ENCODE measurements around the gene INF2.
A peak's percentile ranks its signal among the peaks of the same experiment; 100 is the strongest.
"Not testable (repeated sequence)": the region's sequence is repeated elsewhere in the genome, so short reads cannot be mapped to it uniquely, and the experiment has no call there.

Gene INF2

GRCh38 chr14:104747876-104748275 is 58.5 kb downstream of the INF2 start:
- Histone ChIP-seq H3K9me3 (ENCODE audit: control insufficient read depth, low read length) (no peaks in the 10 kb centered on the region), H3K36me3 (ENCODE audit: control insufficient read depth, insufficient read depth, low read length, severe bottlenecking) (no peaks in the 10 kb centered on the region), H3K4me3 (ENCODE audit: low read length) (no peak overlapping the region), H3K9ac (ENCODE audit: low read length) (no peak overlapping the region), H3K4me1 (ENCODE audit: control insufficient read depth, insufficient read depth, low read length) (peaks cover 41% of the 10 kb centered on the region), H3K27me3 (replicated peaks; ENCODE audit: control insufficient read depth, insufficient read depth, low read length) (no peaks in the 10 kb centered on the region)
- no peak for DNase-seq (ENCODE audit: low read depth)

- Histone ChIP-seq H3K4me3 (ENCODE audit: low read length) (no peak overlapping the region), H3K4me1 (ENCODE audit: control insufficient read depth, insufficient read depth, low read length) (peaks cover 47% of the 10 kb centered on the region), H3K36me3 (ENCODE audit: control insufficient read depth, insufficient read depth, low read length, severe bottlenecking) (no peaks in the 10 kb centered on the region), H3K9me3 (ENCODE audit: control insufficient read depth, low read length) (no peaks in the 10 kb centered on the region), H3K27me3 (replicated peaks; ENCODE audit: control insufficient read depth, insufficient read depth, low read length) (no peaks in the 10 kb centered on the region), H3K9ac (ENCODE audit: low read length) (no peak overlapping the region)
- DNase-seq (ENCODE audit: low read depth), result peak; percentile 65
These were observed 59.8 kb downstream of the INF2 start for GRCh38 chr14:104749111-104749649.

DNA sequence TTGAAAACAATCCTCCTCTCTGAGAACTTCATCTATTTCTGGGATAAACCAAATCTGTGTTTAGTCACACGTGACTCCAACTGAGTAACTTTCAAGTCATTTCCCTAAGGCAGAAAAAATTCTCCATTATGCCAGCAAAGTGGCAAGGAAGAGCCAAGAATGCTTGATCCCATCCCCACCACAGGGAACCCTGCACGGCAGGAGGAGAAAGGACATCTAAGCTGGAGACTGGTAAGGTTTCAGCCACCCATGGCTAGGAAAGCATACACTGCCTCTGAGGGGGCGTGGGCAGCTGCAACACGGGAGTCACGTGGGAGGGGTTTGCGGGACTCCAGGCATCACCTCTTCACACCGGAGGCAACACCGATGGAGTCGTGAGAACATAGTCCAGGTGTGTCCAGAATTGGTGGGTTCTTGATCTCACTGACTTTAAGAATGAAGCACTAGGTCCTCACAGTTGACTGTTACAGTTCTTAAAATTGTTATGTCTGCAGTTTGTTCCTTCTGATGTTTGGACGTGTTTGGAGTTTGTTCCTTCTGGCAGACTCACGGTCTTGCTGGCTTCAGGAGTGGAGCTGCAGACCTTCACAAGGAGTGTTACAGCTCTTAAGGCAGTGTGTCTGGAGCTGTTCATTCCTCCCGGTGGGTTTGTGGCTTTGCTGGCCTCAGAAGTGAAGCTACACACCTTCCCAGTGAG is 60.8 kb downstream of the INF2 start:
- Histone ChIP-seq H3K4me3 (ENCODE audit: low read length) (no peak overlapping the region), H3K4me1 (ENCODE audit: control insufficient read depth, insufficient read depth, low read length) (peaks cover 56% of the 10 kb centered on the region), H3K9me3 (ENCODE audit: control insufficient read depth, low read length) (no peaks in the 10 kb centered on the region), H3K9ac (ENCODE audit: low read length) (no peak overlapping the region), H3K27me3 (replicated peaks; ENCODE audit: control insufficient read depth, insufficient read depth, low read length) (no peaks in the 10 kb centered on the region), H3K36me3 (ENCODE audit: control insufficient read depth, insufficient read depth, low read length, severe bottlenecking) (no peaks in the 10 kb centered on the region)
- DNase-seq (ENCODE audit: low read depth), result peak; percentile 34

DNA sequence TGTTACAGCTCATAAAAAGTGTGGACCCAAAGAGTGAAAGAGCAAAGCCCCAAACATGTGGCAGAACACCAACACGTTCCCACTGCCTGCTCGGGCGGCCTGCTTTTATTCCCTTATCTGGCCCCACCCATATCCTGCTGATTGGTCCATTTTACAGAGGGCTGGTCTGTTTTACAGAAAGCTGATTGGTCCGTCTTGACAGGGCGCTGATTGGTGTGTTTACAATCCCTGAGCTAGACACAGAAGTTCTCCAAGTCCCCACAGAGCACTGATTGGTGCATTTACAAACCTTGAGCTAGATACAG is 61.3 kb downstream of the INF2 start:
- peaks cover 55% of the 10 kb centered on the region for H3K4me1 ChIP-seq (ENCODE audit: control insufficient read depth, insufficient read depth, low read length)
- H3K9me3 ChIP-seq (ENCODE audit: control insufficient read depth, low read length); H3K4me3 ChIP-seq (ENCODE audit: low read length); H3K9ac ChIP-seq (ENCODE audit: low read length); H3K27me3 ChIP-seq (replicated peaks; ENCODE audit: control insufficient read depth, insufficient read depth, low read length); H3K36me3 ChIP-seq (ENCODE audit: control insufficient read depth, insufficient read depth, low read length, severe bottlenecking); DNase-seq (ENCODE audit: low read depth): not testable (repeated sequence)

GRCh38 chr14:104751539-104752422 is 62.4 kb downstream of the INF2 start:
- no peak for DNase-seq (ENCODE audit: low read depth)
- H3K36me3 ChIP-seq (ENCODE audit: control insufficient read depth, insufficient read depth, low read length, severe bottlenecking), result peaks cover 10% of the 10 kb centered on the region
- H3K4me1 ChIP-seq (ENCODE audit: control insufficient read depth, insufficient read depth, low read length), result peaks cover 44% of the 10 kb centered on the region
- H3K4me3 ChIP-seq (ENCODE audit: low read length), result peak overlapping the region; percentile 96
- peak overlapping the region; percentile 60 for H3K9ac ChIP-seq (ENCODE audit: low read length)
- H3K27me3 ChIP-seq (replicated peaks; ENCODE audit: control insufficient read depth, insufficient read depth, low read length), result no peaks in the 10 kb centered on the region
- no peaks in the 10 kb centered on the region for H3K9me3 ChIP-seq (ENCODE audit: control insufficient read depth, low read length)

- Histone ChIP-seq H3K9ac (ENCODE audit: low read length) (peak overlapping the region; percentile 60), H3K4me3 (ENCODE audit: low read length) (peak overlapping the region; percentile 96), H3K9me3 (ENCODE audit: control insufficient read depth, low read length) (no peaks in the 10 kb centered on the region), H3K27me3 (replicated peaks; ENCODE audit: control insufficient read depth, insufficient read depth, low read length) (no peaks in the 10 kb centered on the region), H3K36me3 (ENCODE audit: control insufficient read depth, insufficient read depth, low read length, severe bottlenecking) (peaks cover 16% of the 10 kb centered on the region), H3K4me1 (ENCODE audit: control insufficient read depth, insufficient read depth, low read length) (peaks cover 38% of the 10 kb centered on the region)
- DNase-seq (ENCODE audit: low read depth), result no peak
These were observed 63.0 kb downstream of the INF2 start for GRCh38 chr14:104752423-104752734.

DNA sequence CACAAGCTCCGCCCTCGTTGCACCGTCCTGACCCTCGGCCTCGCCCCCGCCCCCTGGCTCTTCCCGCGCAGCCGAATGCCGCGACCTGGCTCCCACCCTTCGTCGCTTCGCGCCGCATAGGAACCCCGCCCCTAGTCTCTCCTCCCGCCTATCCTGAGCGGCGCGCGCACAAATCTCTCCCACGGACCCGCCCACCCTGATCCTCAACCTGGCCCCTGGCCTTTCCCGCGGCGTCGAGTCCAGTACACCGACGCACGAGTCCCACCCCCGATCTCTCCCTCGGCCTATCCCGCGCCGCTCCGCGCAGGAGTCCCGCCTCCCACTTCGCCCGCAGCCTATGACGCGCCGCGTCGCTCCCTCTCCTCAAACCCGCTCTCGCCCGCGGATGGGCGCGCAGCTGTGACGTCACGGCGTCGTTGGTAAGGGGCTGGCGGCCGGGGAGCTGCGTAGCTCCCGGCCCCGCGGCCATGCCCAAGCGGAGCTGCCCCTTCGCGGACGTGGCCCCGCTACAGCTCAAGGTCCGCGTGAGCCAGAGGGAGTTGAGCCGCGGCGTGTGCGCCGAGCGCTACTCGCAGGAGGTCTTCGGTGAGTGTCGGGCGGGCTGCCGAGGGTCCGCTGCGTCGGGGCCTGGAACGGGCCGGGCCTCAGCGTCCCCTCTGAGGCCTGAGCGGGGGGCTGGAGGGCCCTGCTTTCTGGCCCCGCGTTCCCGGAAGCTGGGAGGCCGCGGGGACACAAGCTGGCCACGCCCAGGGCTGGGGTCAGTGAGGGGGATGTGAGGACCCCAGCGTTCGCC is 63.5 kb downstream of the INF2 start, which contains the start of gene SIVA1:
TSS of gene SIVA1 (plus strand) at position 413 of the 793 bp plus-strand sequence. CDS start at position 468, 55 bp downstream.
- peak within 1 kb of the TSS; percentile 98 for H3K9ac ChIP-seq (ENCODE audit: low read length)
- no peaks in the 10 kb centered on the region for H3K9me3 ChIP-seq (ENCODE audit: control insufficient read depth, low read length)
- H3K36me3 ChIP-seq (ENCODE audit: control insufficient read depth, insufficient read depth, low read length, severe bottlenecking), result peaks cover 21% of the 10 kb centered on the region
- peak; percentile 100 for DNase-seq (ENCODE audit: low read depth)
- peaks cover 38% of the 10 kb centered on the region for H3K4me1 ChIP-seq (ENCODE audit: control insufficient read depth, insufficient read depth, low read length)
- H3K27me3 ChIP-seq (replicated peaks; ENCODE audit: control insufficient read depth, insufficient read depth, low read length), result no peaks in the 10 kb centered on the region
- H3K4me3 ChIP-seq (ENCODE audit: low read length), result peak within 1 kb of the TSS; percentile 96

GRCh38 chr14:104753528-104754212 is 64.3 kb downstream of the INF2 start:
- Histone ChIP-seq H3K36me3 (ENCODE audit: control insufficient read depth, insufficient read depth, low read length, severe bottlenecking) (peaks cover 28% of the 10 kb centered on the region), H3K9ac (ENCODE audit: low read length) (peak overlapping the region; percentile 98), H3K4me1 (ENCODE audit: control insufficient read depth, insufficient read depth, low read length) (peaks cover 38% of the 10 kb centered on the region), H3K27me3 (replicated peaks; ENCODE audit: control insufficient read depth, insufficient read depth, low read length) (no peaks in the 10 kb centered on the region), H3K9me3 (ENCODE audit: control insufficient read depth, low read length) (no peaks in the 10 kb centered on the region), H3K4me3 (ENCODE audit: low read length) (peak overlapping the region; percentile 96)
- peak; percentile 53 for DNase-seq (ENCODE audit: low read depth)

GRCh38 chr14:104754213-104754851 is 64.9 kb downstream of the INF2 start:
- Histone ChIP-seq H3K4me3 (ENCODE audit: low read length) (peak overlapping the region; percentile 96), H3K4me1 (ENCODE audit: control insufficient read depth, insufficient read depth, low read length) (peaks cover 31% of the 10 kb centered on the region), H3K27me3 (replicated peaks; ENCODE audit: control insufficient read depth, insufficient read depth, low read length) (no peaks in the 10 kb centered on the region), H3K36me3 (ENCODE audit: control insufficient read depth, insufficient read depth, low read length, severe bottlenecking) (peaks cover 35% of the 10 kb centered on the region), H3K9ac (ENCODE audit: low read length) (peak overlapping the region; percentile 98), H3K9me3 (ENCODE audit: control insufficient read depth, low read length) (no peaks in the 10 kb centered on the region)
- DNase-seq (ENCODE audit: low read depth), result no peak

DNA sequence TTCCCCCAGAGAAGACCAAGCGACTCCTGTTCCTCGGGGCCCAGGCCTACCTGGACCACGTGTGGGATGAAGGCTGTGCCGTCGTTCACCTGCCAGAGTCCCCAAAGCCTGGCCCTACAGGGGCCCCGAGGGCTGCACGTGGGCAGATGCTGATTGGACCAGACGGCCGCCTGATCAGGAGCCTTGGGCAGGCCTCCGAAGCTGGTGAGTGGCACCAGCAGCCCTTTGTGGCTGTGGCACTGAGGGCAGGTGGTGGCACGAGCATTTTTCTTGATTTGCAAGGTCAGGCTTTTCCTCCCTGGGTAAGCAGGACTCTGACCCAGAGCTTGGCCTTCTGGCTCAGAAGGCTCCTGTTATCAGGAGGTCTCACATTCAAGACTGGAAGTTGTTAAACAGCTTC is 66.2 kb downstream of the INF2 start:
- Histone ChIP-seq H3K36me3 (ENCODE audit: control insufficient read depth, insufficient read depth, low read length, severe bottlenecking) (peaks cover 42% of the 10 kb centered on the region), H3K9ac (ENCODE audit: low read length) (no peak overlapping the region)

More for the DNA sequence above, 66.2 kb downstream of the INF2 start:
- Histone ChIP-seq H3K4me1 (ENCODE audit: control insufficient read depth, insufficient read depth, low read length) (peaks cover 19% of the 10 kb centered on the region), H3K27me3 (replicated peaks; ENCODE audit: control insufficient read depth, insufficient read depth, low read length) (no peaks in the 10 kb centered on the region), H3K9me3 (ENCODE audit: control insufficient read depth, low read length) (no peaks in the 10 kb centered on the region), H3K4me3 (ENCODE audit: low read length) (no peak overlapping the region)
- no peak for DNase-seq (ENCODE audit: low read depth)
